SHP77 treated with DMSO at 0.1 percent for 48 hours (cell line): Measurements from ENCODE around the gene TULP4.
"Not testable (repeated sequence)": the region's sequence is repeated elsewhere in the genome, so short reads cannot be mapped to it uniquely, and the experiment has no call there.

Experiments
- DNase-seq: peaks from one replicate; lab custom pipeline; 2025; lab: John Stamatoyannopoulos, UW

Gene TULP4

DNA sequence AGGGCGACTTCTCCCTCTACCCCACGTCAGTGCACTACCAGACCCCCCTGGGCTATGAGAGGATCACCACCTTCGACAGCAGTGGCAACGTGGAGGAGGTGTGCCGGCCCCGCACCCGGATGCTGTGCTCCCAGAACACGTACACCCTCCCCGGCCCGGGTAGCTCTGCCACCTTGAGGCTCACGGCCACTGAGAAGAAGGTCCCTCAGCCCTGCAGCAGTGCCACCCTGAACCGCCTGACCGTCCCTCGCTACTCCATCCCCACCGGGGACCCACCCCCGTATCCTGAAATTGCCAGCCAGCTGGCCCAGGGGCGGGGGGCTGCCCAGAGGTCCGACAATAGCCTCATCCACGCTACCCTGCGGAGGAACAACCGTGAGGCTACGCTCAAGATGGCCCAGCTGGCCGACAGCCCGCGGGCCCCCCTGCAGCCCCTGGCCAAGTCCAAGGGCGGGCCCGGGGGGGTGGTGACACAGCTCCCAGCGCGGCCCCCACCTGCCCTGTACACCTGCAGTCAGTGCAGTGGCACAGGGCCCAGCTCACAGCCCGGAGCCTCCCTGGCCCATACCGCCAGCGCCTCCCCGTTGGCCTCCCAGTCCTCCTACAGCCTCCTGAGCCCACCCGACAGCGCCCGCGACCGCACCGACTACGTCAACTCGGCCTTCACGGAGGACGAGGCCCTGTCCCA, 190.1 kb downstream of the TULP4 start:
- no peak for DNase-seq

DNA sequence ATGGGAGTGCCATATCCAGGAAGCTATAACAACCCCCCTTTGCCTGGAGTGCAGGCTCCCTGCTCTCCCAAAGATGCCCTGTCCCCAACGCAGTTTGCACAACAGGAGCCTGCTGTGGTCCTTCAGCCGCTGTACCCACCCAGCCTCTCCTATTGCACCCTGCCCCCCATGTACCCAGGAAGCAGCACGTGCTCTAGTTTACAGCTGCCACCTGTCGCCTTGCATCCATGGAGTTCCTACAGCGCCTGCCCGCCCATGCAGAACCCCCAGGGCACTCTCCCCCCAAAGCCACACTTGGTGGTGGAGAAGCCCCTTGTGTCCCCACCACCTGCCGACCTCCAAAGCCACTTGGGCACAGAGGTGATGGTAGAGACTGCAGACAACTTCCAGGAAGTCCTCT, 191.0 kb downstream of the TULP4 start:
- DNase-seq: no peak

DNA sequence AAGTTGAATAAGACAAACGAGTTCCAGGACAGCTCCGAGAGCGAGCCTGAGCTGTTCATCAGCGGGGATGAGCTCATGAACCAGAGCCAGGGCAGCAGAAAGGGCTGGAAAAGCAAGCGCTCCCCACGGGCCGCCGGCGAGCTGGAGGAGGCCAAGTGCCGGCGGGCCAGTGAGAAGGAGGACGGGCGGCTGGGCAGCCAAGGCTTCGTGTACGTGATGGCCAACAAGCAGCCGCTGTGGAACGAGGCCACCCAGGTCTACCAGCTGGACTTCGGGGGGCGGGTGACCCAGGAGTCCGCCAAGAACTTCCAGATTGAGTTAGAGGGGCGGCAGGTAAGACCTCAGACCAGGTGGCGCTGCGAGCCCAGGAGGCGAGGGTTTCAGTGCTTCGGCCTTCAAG, 191.6 kb downstream of the TULP4 start:
- no peak for DNase-seq

DNA sequence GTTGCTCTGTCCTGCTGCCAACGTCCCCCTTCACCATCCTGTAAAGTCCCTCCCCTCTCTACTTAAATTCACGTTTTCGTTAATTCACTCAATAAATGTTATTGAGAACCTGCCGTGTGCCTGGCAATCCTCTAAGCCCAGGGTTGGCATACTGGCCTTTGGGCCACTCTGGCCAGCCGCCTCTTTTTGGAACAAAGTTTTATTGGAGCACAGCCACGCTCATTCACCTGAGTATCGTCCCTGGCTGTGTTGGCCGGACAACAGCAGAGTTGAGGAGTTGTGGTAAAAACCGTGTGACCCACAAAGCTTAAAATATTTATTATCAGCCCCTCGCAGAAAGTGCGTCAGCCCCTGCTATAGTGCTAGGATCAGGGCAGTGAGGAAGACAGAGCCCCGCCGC, 192.9 kb downstream of the TULP4 start:
- no peak for DNase-seq

DNA sequence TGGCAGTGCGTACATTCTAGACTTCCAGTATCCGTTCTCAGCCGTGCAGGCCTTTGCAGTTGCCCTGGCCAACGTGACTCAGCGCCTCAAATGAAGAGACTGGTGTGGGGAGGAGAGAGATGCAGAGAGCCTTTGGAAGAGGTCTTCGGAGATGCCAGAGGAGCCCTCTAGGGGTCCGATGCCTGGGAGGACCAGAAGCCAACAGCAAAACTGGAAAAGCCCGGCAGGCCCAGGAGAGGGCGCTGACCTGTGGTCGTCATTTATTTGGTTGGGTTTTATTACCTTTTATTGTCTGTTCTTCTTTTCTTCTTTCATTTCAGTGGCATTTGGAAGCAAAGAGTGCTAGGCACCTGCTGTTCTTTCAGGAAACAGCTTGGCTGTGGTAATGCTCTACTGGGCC, 194.3 kb downstream of the TULP4 start:
- DNase-seq: peak; percentile 73

DNA sequence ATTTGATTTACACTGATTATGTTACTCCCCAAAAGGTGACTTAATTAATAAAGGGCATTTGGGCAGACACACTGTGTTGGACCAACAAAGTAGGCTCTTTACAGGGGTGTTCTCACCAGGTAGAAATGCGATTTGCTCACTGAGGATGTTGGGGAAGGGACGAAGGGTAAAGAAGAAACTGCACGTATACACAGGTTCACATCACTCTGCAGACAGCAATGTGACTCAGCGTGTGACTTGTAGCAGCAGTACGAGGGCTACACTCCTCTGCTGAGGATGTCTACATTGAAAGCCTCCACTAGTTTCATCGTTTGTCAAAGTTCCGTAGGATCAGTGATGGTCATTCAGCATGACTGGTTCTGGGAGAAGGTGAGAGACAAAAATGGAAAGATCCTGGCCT, 194.9 kb downstream of the TULP4 start:
- no peak for DNase-seq

DNA sequence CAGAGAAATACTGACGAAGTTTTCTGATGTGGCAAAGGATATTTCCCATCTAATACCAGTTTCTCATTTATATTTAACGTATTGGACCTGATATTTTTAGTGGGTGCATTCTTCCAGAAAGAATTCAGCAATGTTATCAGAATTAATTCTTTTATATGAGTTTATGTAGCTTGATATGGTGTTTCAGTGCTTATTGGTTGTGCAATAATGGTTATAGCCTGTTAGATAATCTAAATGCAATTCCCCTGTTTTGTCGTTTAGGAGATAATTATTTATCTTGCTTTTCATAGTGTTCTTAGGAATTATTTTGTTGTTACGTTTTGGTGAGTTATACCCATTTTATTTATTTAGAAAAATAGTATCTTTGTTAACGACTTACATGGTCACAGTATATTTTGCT, 196.2 kb downstream of the TULP4 start:
- no peak for DNase-seq

DNA sequence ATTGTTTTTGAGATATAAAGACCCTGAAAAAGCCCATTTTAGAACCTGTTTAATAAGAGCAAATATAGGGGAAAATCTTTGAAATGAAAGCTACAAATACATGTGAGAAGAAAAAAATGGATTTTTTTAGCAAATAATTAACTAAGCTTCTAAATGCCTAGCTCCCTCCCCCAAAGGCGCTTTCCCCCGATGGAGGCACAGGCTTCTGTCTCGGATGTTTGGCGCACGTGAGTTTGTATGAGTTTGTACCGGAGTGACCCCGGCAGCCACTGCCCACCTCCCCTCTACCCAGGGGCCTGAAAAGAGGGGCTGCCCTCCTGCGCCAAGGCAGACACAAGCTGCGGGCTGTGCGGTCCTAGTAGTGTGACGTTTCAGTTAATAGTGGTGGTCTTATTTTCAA, 197.2 kb downstream of the TULP4 start:
- no peak for DNase-seq

DNA sequence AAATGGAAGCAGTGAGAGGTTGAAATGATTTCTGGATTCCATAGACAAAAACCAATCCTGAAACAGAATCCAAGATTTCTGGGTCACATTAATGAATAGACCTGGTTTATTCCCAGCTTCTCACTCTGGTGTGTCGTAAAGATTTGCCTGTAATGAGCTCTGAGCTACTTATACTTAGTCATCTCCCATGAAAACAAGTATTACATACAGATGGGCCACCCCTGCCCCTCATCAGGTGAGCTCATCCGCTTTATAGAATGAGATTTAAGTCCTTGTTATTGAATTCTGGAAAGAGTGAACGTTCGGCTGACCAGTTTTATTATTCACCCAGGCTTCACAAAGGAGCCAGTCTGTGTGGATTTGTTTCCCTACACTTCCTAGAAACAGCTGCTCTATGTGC, 200.5 kb downstream of the TULP4 start:
- no peak for DNase-seq

DNA sequence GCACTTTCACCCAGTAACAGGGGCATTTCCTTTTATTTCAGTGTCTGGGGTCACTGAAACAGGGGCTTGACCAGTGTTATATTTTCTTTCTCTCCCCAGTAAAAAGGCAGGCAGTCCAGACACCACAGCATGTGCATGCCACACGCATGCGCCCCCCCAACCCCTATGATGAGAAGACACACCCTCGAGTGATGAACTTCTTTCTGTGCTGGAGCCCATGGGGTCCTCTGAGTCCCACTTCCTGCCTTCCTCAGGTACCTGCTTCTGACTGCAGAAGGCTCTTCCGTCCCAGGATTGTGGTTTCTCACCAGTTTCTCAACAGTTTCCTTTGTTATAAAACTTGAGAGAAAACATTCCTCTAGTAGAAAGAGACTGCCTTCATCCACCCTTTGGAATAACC, 201.9 kb downstream of the TULP4 start:
- no peak for DNase-seq

DNA sequence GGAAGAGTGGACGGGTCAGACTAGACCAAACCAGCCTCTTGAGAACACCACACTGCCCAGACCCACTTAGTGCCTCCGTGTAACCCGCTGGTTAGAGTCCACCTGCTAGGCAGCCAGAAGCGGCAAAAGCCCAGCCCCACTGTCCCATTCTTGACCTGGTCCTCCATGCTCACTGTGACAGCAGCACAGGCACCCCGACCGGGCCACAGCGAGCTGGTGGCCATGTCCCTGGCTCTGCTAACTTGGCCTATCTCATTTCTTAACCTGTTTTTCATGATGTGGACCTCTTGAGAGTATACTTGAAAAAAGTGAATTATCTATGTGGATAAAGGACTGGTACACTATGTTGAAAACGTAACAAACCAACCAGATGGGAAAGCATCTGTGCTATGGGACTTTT, 202.7 kb downstream of the TULP4 start:
- DNase-seq: no peak

DNA sequence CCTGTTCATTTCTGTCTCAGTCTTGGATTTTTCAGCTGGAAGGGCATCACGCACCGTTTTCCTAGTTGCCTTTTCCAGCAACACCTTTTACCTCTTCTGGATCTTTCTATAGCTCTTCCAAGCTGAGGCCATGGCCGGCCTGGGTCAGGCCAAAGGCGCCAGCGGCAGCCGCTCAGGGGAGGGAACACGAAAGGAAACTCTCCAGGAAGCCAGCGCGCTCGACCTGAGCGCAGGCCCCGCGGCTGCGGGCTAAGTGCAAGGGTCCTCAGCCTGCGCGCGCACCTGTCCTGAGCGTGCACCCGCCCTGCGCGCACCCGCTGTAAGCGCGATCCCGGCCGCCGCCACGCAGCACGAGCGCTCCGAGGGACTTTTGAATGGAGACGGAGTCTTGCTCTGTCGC, 203.8 kb downstream of the TULP4 start:
- no peak for DNase-seq

DNA sequence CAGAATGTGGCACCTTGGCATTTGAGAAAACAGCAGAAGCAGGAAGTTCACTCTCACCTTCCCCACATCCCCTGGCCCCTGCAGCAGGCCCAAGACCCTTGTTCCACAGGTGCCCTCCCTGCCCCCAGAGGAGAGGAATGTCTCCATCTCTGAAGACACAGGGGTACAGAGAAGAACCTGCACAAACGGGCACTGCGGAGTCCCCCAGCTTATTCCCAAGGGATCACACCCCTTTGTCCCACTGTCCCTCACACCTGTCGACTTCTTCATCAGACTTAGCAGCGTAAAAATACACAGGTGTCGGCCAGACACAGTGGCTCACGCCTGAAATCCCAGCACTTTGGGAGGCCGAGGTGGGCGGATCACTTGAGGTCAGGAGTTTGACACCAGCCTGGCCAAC, 204.8 kb downstream of the TULP4 start:
- no peak for DNase-seq

DNA sequence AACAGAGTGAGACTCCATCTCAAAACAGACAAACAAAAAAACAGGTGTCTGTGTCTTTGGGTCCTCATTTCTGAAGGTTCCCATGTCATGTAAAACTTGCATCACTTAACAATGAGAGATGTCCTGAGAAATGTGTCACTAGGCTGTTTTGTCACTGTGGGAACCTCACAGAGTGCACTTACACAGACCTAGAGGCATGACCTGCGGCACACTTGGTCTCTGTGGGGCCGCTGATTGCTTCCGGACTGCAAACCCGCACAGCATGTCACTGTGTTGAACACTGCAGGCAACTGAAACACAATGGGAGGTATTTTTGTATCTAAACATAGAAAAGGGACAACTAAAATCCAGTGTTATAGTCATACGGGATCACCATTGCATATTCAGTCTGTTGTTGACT, 205.3 kb downstream of the TULP4 start:
- no peak for DNase-seq

DNA sequence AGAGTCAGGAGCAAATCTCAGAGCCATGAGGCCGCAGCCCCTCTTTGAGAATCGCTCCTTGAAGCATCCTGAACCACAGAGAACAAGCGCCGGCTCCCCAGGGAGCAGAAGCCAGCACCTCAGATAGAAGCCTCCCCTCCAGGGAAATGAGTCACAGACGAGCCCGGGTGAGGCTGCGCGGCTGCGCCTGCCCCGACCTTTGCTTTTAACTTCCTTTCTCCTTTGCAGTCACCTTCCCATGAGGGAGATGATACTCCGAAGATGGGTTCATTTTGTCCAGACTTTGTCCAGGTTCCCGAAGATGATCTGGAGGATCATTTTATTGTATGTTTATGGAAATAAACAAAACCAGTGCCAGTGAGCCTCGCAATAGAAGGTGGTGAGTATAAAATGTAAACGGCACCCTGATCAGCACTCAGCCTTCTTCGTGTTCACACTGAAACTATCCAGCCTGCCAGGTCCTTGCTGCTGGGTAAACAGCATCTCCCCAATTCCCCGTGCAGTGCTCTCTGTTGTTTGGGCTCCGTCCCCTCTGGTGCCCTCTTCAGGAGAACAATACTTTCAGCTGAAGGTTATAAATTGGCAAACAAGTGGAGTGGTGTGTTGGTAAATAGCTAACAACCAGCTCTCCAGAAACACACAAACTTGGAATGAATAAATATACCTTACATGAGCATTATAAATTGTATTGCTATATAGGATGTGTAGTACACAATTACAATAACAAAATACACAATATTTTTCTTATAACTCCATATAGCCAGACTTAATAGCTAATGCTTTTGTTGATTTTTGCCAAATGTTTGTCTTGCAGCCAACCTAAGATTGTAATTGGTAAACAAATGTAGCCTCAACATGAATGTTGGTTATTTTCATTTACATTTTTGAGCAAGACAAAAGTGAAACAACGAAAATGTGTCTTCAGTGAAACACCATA, 206.2 kb downstream of the TULP4 start:
- DNase-seq: peak; percentile 90

DNA sequence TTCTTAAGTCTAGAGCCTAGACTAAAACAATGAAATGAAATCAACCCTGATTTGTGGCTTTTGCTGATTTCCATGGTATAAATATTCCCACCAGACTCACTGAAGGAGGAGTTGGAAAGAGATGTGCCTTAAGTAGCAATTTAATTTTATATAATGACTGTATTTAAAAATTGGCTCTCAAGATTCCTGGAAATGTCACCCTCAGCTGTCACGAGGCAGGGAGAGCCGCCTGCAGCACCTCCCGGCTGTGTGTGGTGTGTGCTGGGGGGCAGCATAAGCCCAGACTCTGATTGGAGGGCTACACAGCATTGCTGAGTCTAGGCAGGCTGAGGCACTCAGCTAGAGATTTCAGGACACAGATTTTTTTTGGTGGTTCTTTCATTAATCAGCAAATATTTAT, 207.0 kb downstream of the TULP4 start:
- DNase-seq: no peak

DNA sequence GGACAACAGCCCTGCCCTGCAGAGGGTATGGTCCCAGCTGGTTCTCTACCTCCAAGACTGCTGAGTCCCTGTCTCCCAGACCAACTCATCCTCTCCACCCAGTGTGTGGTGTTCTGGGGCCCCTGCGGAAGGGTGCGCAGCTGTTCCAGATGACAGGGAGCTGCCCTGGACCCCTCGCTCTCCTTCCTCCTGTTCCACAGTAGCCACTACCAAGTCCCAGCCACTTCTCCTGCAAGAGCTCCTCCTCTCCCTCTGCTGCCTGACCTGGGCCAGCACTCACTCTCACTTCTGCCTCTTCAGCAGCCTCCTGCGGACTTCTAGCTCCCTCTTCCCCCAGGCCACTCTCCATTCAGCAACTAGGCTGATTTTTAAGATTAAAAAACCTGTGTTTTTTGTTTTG, 207.5 kb downstream of the TULP4 start:
- DNase-seq: no peak

DNA sequence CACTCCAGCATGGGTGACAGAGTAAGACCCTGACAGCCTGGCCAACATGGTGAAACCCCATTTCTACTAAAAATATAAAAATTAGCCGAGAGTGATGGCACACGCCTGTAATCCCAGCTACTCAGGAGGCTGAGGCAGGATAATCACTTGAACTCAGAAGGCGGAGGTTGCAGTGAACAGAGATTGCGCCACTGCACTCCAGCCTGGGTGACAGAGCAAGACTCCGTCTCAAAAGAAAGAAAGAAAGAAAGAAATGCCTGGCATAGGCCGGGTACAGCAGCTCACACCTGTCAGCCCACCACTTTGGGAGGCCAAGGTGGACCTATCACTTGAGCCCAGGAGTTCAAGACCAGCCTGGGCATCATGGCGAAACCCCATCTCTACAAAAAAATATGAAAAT, 208.7 kb downstream of the TULP4 start:
- DNase-seq: not testable (repeated sequence)

DNA sequence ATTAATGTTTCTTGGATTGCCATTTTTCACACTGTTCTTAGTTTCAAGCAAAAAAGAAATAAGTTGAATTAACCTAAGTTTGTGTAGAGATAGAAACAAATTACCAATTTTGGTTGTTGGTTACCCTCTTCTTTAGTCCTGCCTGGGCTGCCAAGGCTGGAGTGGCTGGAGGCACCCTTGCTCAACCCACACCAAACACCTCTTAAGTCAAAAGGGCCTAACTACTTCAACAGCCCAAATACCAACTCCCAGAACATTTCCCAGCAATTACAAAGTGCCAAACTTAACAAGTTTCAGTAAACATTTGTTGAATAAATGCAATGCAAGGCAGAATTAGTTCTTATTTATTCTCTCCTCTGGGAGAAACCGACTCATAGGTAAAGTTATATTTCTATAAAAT, 209.5 kb downstream of the TULP4 start:
- no peak for DNase-seq

DNA sequence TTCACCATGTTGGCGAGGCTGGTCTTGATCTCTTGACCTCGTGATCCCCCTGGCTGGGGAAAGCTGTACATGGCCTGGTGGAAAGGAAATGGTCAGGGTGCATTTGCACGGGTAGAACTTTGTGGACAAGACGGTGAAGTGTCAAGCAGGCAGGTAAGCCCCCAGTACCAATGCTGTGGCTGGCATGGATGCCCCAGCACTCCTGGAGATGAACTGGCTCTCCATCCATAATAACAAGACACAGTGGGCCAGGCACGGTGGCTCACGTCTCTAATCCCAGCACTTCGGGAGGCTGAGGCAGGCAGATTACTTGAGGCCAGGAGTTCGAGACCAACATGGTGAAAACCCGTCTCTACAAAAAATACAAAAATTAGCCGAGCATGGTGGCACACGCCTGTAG, 210.4 kb downstream of the TULP4 start:
- DNase-seq: no peak

DNA sequence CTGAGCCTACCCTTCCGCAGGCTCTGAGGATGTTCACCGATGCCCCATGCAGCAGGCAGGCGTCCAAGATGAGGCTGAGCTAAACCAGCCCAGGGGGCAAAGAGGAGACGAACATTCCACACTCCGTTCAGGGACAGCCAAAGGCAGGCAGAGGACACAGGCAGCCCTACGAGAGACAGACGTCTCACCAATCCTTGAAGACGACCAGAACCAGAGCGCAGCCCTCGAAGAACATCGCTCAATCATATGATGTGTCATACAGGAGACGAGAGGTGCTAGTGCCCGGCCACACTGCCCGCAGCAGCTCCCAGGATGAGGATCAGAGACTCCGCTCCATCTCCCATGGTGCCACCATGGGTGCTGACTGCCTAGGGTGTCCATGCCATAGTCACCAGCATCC, 212.0 kb downstream of the TULP4 start:
- DNase-seq: no peak

DNA sequence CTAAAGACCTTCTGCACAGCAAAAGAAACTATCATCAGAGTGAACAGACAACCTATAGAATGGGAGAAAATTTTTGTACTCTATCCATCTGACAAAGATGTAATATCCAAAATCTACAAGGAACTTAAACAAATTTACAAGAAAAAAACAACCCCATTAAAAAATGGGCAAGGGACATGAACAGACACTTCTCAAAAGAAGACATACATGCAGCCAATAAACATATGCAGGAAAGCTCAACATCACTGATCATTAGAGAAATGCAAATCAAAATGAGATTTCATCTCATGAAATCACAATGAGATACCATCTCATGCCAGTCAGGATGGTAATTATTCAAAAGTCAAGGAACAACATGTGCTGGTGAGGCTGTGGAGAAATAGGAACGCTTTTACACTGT, 215.6 kb downstream of the TULP4 start:
- DNase-seq: not testable (repeated sequence)

DNA sequence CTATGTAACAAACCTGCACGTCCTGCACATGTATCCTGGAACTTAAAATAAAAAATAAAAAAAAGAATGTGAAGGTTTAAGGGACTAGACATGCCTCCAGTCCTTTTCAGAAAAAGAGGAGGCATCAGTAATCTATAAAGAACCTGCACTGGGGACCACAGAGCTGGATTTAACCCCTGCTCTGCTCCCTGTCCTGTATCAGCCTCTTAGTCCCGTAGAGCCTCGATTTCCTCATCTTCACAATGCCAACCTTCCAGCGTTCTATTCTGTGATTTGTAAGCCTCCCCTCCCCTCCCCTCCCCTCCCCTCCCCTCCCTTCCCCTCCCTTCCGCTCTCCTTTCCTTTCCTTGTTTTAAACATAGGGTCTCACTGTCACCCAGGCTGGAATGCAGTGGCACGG, 216.6 kb downstream of the TULP4 start:
- DNase-seq: no peak

DNA sequence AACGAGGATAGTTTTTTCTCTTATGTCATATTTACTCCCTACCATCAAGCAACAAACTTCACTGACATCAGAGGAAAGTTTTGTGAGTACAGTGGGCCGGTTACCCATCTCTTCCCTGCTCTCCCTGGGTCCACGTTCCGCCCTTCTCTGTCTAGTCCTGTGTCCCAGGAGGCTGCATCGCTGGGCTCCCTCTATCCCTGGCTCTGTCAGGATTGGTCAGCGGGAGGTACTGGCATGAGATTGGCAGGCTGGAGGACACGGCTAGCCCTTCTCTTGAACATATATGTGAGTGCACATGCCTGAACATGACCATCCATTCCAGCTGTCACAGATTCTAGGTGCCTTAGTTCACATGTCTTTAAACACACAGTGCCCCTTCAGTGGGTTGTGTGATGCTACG, 217.4 kb downstream of the TULP4 start:
- no peak for DNase-seq
